Skin of body (tissue), 2 donors: ENCODE results near the gene EXPH5. TPM values are rescaled to one million over a fixed set of nuclear protein-coding genes. Genes with fewer than 3 reads are reported as not detected.

Experiments
- DNase-seq: peaks from one replicate; lab custom pipeline; 2025; lab: John Stamatoyannopoulos, UW
- total RNA-seq: library from RNA; depleted of rRNA; stranded (reverse); fragments of >200 nt; gene quantifications from one replicate; pipeline ENCODE4 v1.2.3, GENCODE V29; 2014

EXPH5 gene
- total RNA-seq, 1 donor from 2014 or later: 17.6 TPM

DNA sequence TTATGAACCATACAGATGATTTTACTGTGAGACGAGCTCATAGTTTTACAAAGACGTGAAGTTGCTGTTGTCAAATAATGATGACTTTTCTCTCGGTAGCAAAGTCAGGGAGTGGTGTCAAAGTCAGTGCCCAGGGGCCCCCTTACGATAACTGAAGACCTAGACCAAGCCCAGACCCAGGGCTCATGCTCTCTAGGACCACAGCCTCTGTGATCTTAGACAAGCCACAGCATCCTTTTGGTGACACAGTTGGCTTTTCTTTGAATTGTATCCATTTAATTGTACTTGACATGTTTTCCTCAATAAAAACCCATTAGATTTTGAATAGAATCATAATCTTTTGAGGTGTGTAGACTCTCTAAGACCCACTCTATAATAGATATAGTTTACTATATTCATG is 77.4 kb downstream of the EXPH5 start:
- no peak for DNase-seq

DNA sequence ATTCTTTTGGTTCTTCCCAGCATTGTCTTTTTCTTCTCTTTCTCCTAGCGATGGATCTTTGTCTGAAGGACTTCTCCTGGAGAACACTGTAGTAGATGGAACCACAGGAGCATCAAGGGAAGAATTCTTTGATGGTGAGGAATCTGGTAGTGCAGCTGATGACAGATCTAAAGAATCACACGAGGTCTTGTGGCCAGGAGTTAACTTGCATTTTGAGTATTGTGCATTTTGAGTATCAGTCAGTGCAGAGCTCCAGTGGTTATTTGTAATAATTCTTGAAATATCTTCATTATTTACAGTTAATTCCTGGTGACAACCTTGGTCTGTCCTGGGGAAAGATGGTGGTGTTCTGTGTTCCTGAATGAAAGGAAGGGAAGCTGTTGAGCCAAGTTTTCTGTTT is 80.9 kb downstream of the EXPH5 start:
- no peak for DNase-seq

DNA sequence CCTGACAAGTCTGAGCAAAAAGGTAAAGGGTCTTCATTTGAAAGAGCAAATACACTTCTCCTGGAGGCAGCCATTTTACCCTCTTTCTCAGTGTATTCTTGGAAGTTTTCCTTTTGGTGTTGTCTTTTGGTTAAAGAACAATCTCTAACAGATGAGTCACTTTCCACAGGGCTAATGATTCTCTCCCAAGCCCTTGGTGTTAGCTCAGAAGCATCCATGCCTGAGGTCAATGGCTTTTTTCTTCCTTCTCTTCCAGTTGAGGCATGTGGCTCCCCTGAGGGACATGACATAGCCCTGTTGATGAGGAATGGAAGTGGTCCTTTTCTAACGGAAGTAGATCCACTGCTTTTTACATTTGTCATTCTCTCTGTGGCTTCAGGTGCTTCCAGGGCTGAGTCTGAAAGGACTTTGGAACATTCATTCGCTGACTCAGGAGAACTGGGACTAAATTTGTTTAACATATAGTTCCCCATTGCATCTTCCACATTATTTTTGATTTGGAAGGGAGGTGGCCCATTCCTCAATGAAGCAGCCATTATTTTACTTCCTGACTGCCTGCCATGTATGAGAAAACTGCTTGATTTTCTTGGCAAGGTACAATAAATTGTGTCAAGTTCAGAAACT is 81.6 kb downstream of the EXPH5 start:
- no peak for DNase-seq

DNA sequence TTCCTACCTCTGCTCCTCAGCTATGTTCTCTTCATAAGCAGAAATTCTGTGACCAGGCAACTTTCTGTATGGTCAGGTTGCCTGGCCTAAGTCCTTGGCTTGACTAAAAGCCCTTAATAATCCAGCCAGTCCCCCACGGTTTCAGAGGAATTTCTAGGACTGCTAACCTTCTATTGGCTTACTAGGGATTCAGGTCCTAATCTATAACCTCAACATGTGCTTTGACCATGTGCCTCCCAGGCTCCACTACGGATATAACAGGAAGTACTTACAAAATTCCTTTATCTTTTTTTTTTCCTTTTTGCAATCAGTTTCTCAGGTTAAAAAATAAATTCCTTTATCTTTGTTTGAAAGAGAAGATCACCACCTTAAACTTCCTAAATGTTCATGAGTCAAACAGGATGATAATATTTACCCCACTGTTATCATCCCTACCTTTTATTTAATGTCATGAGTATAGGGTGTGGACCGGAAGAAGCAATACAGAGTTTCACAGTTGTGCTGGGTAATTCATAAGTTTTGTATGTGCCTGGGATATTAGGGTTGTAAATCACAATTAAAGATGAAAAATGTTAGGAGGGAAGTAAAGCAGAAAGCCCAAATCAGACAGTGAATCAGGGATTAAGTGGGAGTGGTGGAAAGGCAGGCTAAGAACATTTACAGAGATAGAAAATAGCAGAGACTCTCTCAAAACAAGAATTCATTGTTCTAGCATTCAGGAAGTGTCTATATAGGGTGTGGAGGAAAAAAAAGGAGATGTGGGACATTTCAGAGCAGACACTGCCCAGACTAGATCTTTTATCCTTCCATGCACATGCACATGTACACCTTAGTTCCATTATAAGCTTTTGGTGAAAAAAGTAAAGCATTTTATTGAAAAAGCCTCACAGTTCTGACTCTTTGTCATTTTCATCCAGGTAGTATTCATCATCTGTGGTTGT is 84.6 kb downstream of the EXPH5 start:
- no peak for DNase-seq

DNA sequence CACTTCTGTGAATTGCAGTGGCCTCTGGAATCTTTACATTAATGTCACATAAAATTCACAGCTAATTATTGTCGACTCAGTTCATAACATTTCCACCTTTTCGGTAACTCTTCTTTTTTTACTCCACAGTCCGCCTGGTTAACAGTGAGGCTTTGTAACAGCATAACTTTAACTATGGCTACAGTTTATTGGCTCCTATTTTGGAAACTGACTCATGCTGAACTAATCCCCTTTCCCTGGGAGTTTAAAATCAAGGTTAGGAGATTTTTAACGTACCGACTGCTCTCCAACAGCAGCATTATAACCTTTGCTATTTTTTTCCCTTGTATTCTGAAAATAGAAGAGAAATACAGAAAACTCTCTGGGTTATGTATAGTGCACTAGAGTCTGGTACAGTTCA is 92.2 kb downstream of the EXPH5 start:
- no peak for DNase-seq

DNA sequence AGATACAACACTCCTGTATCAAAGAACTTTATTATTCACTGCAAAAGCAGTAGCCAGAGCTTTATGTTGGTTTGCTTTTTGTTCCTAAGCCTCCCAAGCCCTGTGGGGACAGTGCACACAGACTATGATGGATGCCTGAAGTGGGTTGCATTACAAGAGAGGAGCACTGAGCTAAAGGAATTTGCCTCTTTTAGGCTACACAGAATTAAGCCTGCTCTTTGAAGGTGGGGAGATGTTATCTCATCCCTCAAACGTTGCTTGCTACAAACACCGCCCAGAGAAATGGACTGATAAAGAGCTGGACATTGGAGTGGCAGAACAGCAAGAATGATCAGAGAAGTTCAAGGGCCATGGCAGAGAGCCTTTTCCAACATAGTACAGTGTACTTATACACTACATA is 92.8 kb downstream of the EXPH5 start:
- DNase-seq: no peak

DNA sequence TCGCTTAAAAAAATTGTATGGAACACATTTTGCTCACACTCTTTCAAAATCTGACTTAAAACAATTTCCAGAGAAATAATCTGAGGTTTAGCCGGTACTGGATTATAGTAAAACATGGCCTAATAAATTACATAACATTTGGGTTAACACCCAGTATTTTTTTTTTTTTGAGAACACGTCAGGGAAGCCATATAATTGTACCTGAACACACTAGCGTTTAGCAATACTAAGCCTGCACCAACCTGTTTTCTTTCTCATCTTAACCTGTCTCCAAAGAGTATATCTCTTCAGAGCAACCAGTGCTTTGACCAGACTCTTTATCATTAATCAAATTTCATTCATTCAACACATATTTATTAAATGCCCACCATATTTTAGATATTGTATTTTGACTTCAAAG is 93.4 kb downstream of the EXPH5 start:
- no peak for DNase-seq

DNA sequence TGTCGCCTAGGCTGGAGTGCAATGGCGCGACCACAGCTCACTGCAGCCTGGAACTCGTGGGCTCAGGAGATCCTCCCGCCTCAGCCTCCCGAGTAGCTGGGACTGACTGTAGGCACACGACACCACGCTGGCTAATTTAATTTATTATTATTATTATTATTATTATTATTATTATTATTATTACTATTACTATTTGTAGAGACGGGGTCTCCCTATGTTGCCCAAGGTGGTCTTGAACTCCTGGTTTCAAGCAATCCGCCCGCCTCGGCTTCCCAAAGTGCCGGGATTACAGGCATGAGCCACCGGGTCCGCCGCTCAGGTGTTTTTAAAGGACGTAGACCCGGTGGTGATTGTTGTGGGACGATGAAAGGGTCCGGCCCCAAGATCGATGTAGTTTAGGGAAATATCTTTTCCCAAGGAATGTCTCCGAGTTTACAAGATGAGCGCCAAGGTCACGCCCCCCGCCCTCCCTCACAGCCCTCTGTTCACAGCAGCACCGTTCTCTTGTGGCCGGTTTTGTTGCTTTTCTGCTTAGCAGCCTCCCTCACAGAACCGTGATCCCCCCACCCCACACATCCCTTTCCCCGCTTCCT is 94.7 kb downstream of the EXPH5 start:
- DNase-seq: no peak

DNA sequence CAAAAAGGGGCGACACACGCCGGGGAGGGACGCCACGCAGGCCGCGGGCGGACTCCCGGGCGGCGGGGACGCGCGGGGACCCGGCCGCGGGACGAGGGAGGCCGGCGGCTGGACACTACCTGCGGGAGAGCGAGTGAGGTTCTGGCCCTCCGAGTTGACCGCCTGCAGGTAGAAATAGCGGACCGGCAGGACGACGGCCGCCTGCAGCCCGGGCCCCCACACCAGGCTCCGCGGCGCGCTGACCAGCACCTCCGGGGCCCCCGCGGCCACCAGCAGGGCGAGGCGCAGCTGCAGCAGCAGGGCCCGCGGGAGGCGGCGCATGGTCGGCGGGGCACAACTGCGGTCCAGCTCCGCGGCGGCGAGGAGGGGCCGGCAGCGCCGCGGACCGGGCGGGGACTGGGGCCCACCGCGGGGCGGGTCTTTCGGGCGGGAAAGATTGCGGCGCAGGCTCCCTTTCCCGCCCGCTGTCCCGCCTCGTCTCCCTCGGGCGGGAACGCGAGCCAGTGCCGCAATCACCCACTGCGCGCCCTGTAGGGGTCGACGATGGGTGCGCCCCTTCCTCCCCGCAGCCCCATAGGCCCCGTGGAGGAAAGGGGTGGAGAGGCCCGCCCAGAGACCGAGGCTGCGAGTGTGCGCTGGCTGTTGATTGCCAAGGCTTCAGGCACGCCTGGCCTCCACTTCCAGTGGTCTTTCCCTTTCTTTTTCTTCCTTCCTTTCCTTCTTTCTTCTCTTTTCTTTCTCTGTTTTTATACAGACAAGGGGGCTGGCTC is 95.3 kb downstream of the EXPH5 start, which contains the start of gene POGLUT3:
TSS of gene POGLUT3 (minus strand) at position 339 of the 770 bp plus-strand sequence. CDS start at position 321, 18 bp downstream.
- peak; percentile 55 for DNase-seq

DNA sequence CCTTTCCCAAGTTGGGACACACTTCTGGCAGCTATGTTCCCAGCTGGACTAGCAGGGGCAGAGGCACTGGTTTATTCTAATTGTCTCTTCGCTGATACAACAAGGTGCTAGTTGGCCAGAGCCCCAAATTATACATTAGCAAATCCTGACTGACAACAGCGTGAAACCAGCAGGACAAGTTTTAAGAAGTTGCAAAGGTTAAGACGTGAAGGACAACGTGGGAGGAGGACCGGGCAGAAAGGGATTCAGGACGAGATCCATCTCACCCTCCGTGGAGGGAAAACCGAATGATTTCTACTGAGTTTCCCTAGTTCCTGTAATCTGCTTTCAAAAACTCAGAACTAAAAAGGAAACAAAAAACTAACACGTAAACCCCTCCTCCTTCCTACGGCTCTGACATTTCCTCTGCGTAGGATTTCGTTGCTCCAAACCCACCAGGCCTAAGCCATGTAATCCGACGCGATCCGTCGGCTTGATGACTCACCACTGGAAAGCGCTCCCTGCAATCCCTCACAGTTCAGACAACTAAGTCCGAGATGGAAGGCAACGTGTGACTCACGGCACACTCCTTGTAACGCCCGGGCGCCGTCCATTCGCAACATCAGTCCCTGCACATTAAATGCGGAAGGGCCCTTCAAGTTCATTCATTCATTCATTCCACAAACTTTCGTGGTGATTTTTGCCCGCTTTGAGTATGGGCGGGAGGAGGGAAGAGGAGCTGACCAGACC is 96.1 kb downstream of the EXPH5 start:
- DNase-seq: peak; percentile 98

DNA sequence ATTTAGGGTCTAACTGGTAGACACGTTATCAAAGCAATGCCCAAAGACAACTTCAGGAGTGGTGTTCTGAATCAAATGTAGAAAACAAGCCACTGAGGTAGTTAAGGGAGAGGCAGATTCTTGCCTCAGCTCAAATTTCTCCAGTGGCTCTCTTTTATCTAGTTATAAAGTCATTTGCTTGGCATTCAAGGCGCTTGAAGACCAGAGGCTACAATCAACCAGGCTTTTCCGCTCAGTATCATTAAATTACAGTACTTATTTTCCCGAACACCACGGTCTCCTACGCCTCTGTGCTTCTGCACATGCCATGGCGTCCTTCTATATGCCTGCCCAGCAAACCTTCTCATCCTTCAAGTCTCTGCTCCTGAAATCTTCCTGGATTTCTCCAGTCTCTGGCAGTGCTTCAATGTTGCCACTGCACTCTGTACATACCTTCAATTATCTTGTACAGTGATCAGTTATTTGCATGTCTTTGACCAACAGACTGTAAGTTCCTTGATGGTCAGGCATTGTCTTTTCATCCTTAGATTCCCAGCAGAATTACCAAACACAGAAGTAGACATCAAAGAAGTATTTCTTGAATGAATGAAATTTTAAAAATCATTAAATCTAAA is 96.8 kb downstream of the EXPH5 start:
- DNase-seq: peak; percentile 21

DNA sequence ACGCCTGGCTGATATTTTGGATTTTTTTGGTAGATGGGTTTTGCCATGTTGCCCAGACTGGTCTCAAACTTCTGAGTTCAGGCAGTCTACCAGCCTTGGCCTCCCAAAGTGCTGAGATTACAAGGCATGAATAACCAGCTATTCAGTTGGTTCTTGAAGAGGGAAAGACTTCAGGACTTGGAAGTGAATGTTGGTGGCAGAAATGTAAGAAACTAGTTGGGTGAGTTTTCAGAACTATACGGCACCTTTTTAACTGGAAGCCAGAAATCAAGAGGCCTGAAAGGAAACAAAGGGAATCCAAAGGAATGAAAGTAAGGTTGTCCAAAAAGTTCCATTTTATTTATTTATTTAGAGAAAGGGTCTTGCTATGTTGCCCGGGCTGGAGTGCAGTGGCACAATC is 98.2 kb downstream of the EXPH5 start:
- DNase-seq: no peak

DNA sequence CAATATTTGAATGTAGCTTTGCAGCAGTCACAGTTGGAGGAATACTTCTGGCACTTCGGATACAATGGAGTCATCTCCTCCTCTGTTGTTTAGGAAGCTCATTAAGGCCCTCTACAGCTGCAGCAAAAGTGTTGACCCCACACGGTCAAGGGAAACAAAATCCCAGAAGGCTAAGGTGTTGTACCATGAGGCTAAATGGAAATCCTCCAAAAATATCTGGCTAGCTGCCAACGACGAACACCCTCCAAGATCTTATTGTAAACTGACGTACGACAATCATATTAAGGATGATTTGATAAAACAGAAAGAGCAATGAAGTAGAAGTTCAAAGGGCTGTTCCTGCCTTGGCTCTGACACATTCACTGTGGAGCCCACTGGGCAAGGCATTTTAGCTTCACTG is 99.4 kb downstream of the EXPH5 start:
- DNase-seq: no peak

DNA sequence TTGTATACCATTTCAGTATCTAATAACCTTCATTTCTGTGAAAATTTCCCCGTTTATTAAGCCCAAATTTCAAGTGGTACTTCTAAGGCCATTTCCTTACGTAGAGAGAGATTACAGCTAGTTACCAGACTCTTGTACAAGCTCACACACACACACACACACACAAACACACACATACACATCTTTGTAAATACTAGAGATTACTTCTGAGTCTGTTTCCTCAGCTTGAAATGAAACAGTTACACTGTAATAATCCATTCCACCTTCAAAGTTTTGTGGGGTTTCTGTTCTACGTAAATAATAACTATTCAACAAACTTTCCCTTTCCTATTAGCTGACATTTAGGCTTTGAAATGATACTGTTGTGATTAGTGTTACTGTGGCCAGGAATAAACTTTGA is 101.6 kb downstream of the EXPH5 start:
- no peak for DNase-seq

DNA sequence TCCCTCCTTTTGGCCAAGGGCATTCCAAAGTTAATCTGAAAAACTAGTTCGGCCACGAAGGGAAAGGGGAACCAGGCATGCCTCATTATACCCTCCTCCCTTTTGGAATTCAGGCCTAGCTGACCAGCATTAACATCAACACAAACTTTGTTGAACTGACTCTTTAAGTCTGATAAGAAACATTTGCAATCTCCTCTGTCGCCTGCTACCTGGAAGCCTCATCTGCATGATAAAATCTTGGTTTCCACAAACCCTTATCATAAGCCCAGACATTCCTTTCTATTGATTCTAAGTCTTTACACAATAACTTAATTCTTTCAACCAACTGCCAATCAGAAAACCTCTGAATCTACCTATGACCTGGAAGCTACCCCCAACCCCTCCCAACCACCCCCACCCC is 106.7 kb downstream of the EXPH5 start:
- no peak for DNase-seq

DNA sequence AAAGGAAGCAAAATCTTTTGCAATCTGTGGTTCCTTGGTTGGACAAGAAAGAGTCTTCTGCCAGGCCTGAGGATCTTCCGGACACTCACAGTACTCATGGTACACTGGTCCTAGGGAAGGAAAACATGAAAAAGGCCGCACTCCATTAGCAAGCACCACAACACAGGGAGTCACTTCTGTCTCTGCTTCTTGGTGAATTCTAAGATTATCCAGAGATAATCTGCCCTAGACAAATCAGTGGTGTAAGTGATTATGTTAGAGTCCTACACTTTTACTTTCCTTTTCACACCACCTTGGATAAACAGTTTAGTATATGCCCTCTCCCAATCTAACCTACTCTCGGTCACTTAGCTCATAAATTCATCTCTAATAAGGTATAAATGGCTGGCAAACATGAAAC is 107.2 kb downstream of the EXPH5 start:
- DNase-seq: no peak

DNA sequence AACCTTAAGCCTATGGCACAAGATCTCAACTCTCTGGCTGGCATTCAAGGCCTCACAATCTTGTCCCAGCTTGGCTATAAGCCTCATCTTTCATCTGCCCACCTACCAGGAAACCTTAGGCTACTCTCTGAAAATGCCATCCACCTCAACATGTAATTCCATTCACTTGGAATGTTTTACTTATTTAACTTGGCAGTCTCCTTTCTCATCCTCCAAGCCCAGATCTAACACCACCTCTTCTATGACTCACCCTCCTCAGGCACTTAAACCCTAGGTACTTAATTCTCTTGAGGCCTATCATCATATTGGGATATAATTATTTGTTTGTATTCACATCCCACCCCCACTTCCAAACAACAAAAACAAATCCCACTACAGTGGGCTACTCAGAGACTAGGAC is 110.4 kb downstream of the EXPH5 start:
- DNase-seq: no peak

DNA sequence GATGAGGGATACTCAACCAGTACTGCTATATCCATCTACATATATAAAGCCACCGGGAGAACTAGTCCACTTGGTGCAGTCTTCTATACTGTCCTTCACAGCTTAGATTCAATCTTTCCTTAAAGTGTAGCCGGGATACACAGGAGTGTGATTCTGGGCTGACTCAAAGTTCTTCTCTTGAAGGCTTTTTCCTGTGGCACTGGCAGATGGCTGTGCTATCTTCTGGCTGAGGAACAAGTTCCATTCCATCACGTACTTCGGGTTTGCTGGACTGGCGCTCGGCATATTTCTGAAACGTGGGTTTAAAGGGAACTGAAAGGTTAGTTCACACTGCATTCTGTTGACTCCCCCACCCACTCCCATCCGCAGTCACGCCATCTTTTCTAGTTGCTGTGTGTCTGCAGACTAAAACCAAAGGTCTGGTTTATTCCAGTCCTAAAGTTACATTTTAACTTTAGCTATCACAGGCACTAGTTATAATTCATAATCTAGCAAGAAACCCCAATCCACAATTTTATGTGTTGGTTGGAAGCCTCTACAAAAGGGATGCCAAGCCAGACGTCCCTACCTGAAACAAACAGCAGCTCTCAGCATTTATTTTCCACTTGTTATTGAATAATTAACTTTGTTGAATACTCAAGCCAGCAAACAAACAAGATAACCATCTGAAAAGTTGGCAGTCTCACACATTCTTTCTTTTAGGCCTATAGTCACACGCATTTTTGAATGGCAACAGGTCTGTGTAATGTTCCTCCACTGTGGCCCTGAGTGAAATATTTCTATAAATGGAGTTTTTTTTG is 118.7 kb downstream of the EXPH5 start:
- no peak for DNase-seq

DNA sequence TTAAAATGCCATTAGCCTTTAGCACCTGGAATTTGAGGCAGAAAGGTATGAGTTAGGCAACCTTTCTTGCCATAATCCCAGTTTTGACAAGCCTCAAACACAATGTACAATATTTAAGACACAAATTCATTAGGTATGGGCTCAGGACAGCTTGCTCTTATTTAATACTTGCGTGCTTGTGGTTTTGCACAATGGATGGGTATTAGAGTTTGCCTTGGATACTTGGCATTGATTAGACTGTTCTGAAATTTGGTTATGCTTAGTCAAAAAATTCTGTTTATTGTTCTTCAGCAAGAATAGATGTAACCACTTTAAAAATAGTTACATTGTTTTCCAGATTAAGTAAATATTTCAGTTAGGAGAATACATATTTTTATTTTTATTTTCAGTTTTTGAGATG is 120.9 kb downstream of the EXPH5 start:
- DNase-seq: no peak

DNA sequence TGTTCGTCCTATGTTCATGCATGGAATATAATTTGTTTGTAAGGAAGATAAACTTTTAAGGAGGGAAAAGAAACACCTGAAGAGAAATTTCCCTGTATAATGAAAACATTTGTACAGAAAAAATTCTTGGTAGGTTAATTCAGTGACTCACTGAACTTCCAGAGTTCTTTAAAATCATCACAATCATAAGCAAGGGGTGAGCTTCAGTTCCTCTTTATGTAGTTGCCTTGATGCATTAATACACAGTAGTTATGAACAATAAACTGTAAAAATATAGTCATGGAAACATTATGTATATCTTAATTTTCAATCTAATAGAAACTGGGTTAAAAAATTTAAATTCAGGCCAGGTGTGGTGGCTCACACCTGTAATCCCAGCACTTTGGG is 125.1 kb downstream of the EXPH5 start:
- DNase-seq: no peak
